K562 (cell line): ENCODE data around the gene ABCA1. TPM values are rescaled to one million over a fixed set of nuclear protein-coding genes. Genes with fewer than 3 reads are reported as not detected.

ENCODE experiments used
- CUX1 ChIP-seq: fragments of 200-800 bp; sonication (Bioruptor generic); IDR thresholded peaks from 2 replicates; pipeline ENCODE4 v1.6.1; 2016; ENCODE audit warnings: missing genetic modification characterization, missing compliant biosample characterization
- MAFG ChIP-seq: fragments of 450-650 bp; conservative IDR thresholded peaks from 2 replicates; pipeline ENCODE4 v1.6.1; 2016; ENCODE audit warnings: missing genetic modification characterization, missing compliant biosample characterization
- MCM2 ChIP-seq: fragments of 450-650 bp; IDR thresholded peaks from 2 replicates; pipeline ENCODE4 v1.6.1; 2017; ENCODE audit warnings: low read depth, mild to moderate bottlenecking
- NFATC3 ChIP-seq: fragments of 450-650 bp; IDR thresholded peaks from 2 replicates; pipeline ENCODE4 v1.6.1; 2017; ENCODE audit warnings: mild to moderate bottlenecking
- PHB2 ChIP-seq: fragments of 450-650 bp; IDR thresholded peaks from 2 replicates; pipeline ENCODE4 v1.6.1; 2017; ENCODE audit warnings: low read depth
- RAD21 ChIP-seq, 2 experiments: fragments of 250-450 bp in 1 of 2; fragments of 450-650 bp in 1 of 2; sonication (Bioruptor Pico) in 1 of 2; formaldehyde crosslinking in 1 of 2; IDR thresholded peaks in 1 of 2; conservative IDR thresholded peaks in 1 of 2; 2 replicates each; pipeline versions ENCODE4 v1.4.0 to v1.8.0; 2020 to 2022; ENCODE audit warnings: mild to moderate bottlenecking in 2 of 2, moderate library complexity in 1 of 2
- SMAD1 ChIP-seq: fragments of 150-350 bp; IDR thresholded peaks from 2 replicates; pipeline ENCODE4 v1.6.1; 2014; ENCODE audit warnings: low read length, low read depth; ENCODE audit not compliant: partially characterized antibody
- SMAD4 ChIP-seq: fragments of 250-450 bp; sonication (Bioruptor Pico); conservative IDR thresholded peaks from 2 replicates; pipeline ENCODE4 v1.8.0; 2021; ENCODE audit warnings: inconsistent platforms, mild to moderate bottlenecking, moderate library complexity
- STAT5A ChIP-seq: IDR thresholded peaks from 2 replicates; pipeline ENCODE4 v1.6.1; 2012; ENCODE audit warnings: low read length, inconsistent platforms, borderline replicate concordance
- ZNF511 ChIP-seq: sonication (generic); formaldehyde crosslinking; IDR thresholded peaks from 2 replicates; pipeline ENCODE4 v1.8.0; 2022; ENCODE audit warnings: mild to moderate bottlenecking, missing genetic modification reagents
- ZNF699 ChIP-seq: fragments of 250-450 bp; sonication (Bioruptor Pico); IDR thresholded peaks from 2 replicates; pipeline ENCODE4 v1.8.0; 2021; ENCODE audit warnings: mild to moderate bottlenecking, moderate library complexity; ENCODE audit not compliant: insufficient replicate concordance
- polyA plus RNA-seq, 8 experiments: library from polyadenylated mRNA; depleted of rRNA in 4 of 8; stranded (reverse) in 5 of 8; unstranded in 3 of 8; fragments of >200 nt; fragmentation: Nextera tagmentation in 2 of 8; fragmentation: Illumina TruSeq in 1 of 8; extraction: Ambion mirVana in 2 of 8; extraction: Trizol in 1 of 8; gene quantifications; 2 replicates each; pipeline versions ENCODE4 v1.2.1 to v1.2.3, GENCODE V29; 2011 to 2014; ENCODE audit warnings: inconsistent platforms in 1 of 8, missing spikeins in 1 of 8
- total RNA-seq, 7 experiments: library from RNA; depleted of rRNA in 6 of 7; stranded (reverse); fragments of >200 nt in 6 of 7; fragmentation: Illumina TruSeq in 2 of 7; extraction: Trizol in 2 of 7; gene quantifications; 2 replicates each; pipeline versions ENCODE4 v1.2.1 to v1.2.3, GENCODE V29; 2011 to 2021; ENCODE audit warnings: low replicate concordance in 1 of 7
- TF ChIP-seq, protein P1 (sequence below): fragments of 250-450 bp; sonication (Bioruptor Pico); IDR thresholded peaks from 2 replicates; pipeline ENCODE4 v1.5.0; 2021; ENCODE audit warnings: mild to moderate bottlenecking, moderate library complexity
- TF ChIP-seq, protein P2 (sequence below): sonication (generic); formaldehyde crosslinking; IDR thresholded peaks from 2 replicates; pipeline ENCODE4 v1.8.0; 2022; ENCODE audit warnings: missing genetic modification reagents, mild to moderate bottlenecking, borderline replicate concordance
- TF ChIP-seq, protein P3 (sequence below): conservative IDR thresholded peaks from 2 replicates; pipeline ENCODE4 v1.6.1; 2011; ENCODE audit warnings: low read depth, mild to moderate bottlenecking, low read length; ENCODE audit not compliant: control insufficient read depth

ABCA1 gene
- total and polyA plus RNA-seq, 9 of the 15 experiments (the other 6 are each of a cell fraction or from before 2014, with no cell fraction given), result under 0.01 to 0.18 (median 0.02) TPM; not detected in 5

GRCh38 chr9:104968025-104968982, 40.3 kb upstream of the ABCA1 start (continued):
- TF ChIP-seq, protein P1, sequence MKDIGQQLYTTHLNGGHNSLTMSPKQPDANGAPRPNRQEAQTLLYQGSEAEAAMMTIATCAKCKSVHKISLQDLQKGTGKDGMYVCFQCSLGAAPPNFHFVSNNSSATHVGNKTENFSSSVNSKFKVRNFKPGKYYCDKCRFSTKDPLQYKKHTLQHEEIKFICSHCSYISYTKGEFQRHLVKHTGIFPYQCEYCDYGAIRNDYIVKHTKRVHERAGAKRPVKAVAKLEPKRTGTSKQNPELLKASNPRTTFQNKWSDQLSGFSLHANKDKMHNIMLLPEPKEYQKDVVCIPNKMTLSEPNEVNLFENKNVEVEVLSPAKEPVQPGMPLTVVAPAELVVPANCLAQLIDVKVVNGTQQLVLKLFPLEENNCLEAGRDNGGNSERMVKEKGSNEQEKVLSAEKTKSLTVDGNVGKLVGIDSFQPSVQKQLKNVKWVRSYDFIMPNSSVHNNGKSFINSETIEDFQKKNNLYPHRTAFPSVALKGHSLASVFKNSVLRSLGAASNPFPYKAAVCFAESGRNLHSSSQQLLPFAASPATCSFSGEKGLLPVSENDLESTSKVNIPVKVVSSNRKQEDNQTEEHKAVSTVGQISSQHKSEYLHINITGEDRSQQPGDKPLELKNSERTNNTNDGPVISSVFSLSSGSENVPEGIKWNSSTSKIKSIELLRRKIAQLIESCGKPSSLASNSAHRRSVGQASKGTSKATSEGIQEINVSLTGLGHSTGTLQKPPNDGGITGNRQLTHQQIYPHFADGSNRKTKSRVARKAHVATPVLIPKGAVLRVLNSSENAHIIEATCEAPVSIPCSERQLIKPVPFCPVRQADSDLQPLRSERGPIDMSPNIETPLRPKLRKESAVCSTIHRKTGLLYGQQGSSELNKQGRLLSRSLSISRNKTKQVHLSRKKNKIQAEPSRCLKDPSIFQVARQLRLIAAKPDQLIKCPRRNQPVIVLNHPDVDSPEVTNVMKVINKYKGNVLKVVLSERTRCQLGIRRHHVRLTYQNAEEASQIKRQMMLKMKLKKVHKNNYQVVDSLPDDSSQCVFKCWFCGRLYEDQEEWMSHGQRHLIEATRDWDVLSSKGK (CRISPR knock-in tag), result no peak
- TF ChIP-seq, protein P2, sequence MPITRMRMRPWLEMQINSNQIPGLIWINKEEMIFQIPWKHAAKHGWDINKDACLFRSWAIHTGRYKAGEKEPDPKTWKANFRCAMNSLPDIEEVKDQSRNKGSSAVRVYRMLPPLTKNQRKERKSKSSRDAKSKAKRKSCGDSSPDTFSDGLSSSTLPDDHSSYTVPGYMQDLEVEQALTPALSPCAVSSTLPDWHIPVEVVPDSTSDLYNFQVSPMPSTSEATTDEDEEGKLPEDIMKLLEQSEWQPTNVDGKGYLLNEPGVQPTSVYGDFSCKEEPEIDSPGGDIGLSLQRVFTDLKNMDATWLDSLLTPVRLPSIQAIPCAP (CRISPR knock-in tag), result no peak
- TF ChIP-seq MAFG (tag) (no peak), ZNF699 (CRISPR knock-in tag) (no peak), MCM2 (no peak), RAD21 (CRISPR knock-in tag; conservative IDR thresholded peaks at IDR 0.05 in 1 of 2, IDR thresholded peaks at IDR 0.05 in 1 of 2) (no peak), SMAD4 (CRISPR knock-in tag) (no peak), PHB2 (no peak), NFATC3 (no peak), SMAD1 (no peak), ZNF511 (CRISPR knock-in tag) (peak; percentile 36; the same call in 1 of the 2 replicates), CUX1 (CRISPR knock-in tag) (no peak), STAT5A (no peak)
- TF ChIP-seq, protein P3, sequence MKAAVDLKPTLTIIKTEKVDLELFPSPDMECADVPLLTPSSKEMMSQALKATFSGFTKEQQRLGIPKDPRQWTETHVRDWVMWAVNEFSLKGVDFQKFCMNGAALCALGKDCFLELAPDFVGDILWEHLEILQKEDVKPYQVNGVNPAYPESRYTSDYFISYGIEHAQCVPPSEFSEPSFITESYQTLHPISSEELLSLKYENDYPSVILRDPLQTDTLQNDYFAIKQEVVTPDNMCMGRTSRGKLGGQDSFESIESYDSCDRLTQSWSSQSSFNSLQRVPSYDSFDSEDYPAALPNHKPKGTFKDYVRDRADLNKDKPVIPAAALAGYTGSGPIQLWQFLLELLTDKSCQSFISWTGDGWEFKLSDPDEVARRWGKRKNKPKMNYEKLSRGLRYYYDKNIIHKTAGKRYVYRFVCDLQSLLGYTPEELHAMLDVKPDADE, result peak; percentile 87; the same call in 1 of the 2 replicates
